Upper lobe of right lung (tissue), 1 donor: Measurements from ENCODE around the gene THAP3. TPM values are rescaled to one million over a fixed set of nuclear protein-coding genes. Genes with fewer than 3 reads are reported as not detected.

Experiments
- ATAC-seq: fragments of 200-7000 bp; cut with Tn5 transposase; one replicate; pipeline ENCODE4 v1.9.1; 2020; ENCODE audit warnings: mild to moderate bottlenecking, moderate library complexity
- DNase-seq: peaks from one replicate; pipeline ENCODE4 v3.0.0-alpha.2; 2020
- H3K27ac ChIP-seq: fragments of 200-600 bp; one replicate; pipeline ENCODE4 v1.8.0; 2022
- H3K27me3 ChIP-seq: fragments of 200-600 bp; one replicate; pipeline ENCODE4 v1.8.0; 2022; ENCODE audit warnings: mild to moderate bottlenecking
- H3K36me3 ChIP-seq: fragments of 200-600 bp; one replicate; pipeline ENCODE4 v1.8.0; 2022
- H3K4me1 ChIP-seq: fragments of 200-600 bp; one replicate; pipeline ENCODE4 v1.8.0; 2022
- H3K4me3 ChIP-seq: fragments of 200-600 bp; one replicate; pipeline ENCODE4 v1.8.0; 2022; ENCODE audit warnings: mild to moderate bottlenecking
- H3K9me3 ChIP-seq: fragments of 200-600 bp; one replicate; pipeline ENCODE4 v1.8.0; 2022
- intact Hi-C: fragments of 100-400 bp; cut with DNase I; formaldehyde crosslinking; loops from one replicate; pipeline ENCODE4 v1.11.0; 2022
- total RNA-seq: library from RNA; stranded (reverse); fragmentation: NEBNext Ultra II Directional; extraction: Animal tissue kit (Norgen Biotek cat#: 25700); gene quantifications from one replicate; pipeline ENCODE4 v1.2.1, GENCODE V29; 2021
- TF ChIP-seq, protein P1 (sequence below): fragments of 200-600 bp; IDR thresholded peaks from one replicate; pipeline ENCODE4 v1.8.0; 2022; ENCODE audit warnings: antibody characterized with exemption
- donor health status: DM: no; HTN: yes; CAD: no; lungs with severe emphysema.

THAP3 gene
- total RNA-seq, 1 donor from 2014 or later = 15.3 TPM

DNA sequence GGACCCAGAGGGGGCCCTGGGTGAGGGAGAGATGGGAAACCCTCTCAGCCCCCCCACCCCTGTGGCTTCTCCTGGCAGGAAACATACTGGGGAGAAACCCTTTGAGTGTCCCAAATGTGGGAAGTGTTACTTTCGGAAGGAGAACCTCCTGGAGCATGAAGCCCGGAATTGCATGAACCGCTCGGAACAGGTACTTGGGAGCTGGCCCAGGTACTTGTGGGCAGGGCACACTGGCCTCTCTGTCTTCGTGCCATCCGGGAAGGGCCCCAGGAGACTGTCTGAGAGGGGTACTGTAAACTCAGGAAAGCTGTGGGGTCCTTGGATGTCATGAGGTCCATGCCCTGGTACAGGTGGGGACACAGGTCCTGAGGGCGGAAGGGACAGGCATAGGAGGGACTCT lies 38.8 kb upstream of the THAP3 start:
- H3K27ac ChIP-seq = no peak overlapping the region
- no peak for ATAC-seq

DNA sequence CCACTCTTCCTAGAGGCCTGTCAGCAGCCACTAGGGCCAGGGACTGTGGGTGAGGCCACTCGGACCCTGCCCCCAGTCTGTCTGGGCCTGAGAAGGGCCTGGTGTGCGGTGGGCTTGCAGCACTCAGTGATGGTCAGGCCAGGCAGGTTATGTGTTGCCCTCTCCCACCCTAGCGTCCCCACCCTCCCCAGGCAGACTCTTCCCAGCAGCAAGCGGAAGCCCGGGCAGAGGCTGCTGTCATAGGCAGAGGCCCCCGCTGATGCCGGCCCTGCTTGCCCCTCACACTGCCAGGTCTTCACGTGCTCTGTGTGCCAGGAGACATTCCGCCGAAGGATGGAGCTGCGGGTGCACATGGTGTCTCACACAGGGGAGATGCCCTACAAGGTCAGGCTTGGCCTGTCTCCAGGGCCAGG lies 38.3 kb upstream of the THAP3 start:
- no peak for DNase-seq
- Histone ChIP-seq H3K27me3 (no peaks in the 10 kb centered on the region), H3K4me3 (no peak overlapping the region), H3K27ac (no peak overlapping the region), H3K4me1 (peaks cover 26% of the 10 kb centered on the region), H3K36me3 (peaks cover 36% of the 10 kb centered on the region), H3K9me3 (no peaks in the 10 kb centered on the region)
- no peak for ATAC-seq
- TF ChIP-seq, protein P1, sequence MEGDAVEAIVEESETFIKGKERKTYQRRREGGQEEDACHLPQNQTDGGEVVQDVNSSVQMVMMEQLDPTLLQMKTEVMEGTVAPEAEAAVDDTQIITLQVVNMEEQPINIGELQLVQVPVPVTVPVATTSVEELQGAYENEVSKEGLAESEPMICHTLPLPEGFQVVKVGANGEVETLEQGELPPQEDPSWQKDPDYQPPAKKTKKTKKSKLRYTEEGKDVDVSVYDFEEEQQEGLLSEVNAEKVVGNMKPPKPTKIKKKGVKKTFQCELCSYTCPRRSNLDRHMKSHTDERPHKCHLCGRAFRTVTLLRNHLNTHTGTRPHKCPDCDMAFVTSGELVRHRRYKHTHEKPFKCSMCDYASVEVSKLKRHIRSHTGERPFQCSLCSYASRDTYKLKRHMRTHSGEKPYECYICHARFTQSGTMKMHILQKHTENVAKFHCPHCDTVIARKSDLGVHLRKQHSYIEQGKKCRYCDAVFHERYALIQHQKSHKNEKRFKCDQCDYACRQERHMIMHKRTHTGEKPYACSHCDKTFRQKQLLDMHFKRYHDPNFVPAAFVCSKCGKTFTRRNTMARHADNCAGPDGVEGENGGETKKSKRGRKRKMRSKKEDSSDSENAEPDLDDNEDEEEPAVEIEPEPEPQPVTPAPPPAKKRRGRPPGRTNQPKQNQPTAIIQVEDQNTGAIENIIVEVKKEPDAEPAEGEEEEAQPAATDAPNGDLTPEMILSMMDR = no peak
- intact Hi-C loops = no loop called here

More for the DNA sequence above, 38.8 kb upstream of the THAP3 start:
- no peaks in the 10 kb centered on the region for H3K9me3 ChIP-seq
- peaks cover 32% of the 10 kb centered on the region for H3K4me1 ChIP-seq
- no peak for DNase-seq
- no peak overlapping the region for H3K4me3 ChIP-seq
- TF ChIP-seq, protein P1 = no peak
- H3K27me3 ChIP-seq = no peaks in the 10 kb centered on the region
- intact Hi-C loops = no loop called here
- peaks cover 36% of the 10 kb centered on the region for H3K36me3 ChIP-seq

DNA sequence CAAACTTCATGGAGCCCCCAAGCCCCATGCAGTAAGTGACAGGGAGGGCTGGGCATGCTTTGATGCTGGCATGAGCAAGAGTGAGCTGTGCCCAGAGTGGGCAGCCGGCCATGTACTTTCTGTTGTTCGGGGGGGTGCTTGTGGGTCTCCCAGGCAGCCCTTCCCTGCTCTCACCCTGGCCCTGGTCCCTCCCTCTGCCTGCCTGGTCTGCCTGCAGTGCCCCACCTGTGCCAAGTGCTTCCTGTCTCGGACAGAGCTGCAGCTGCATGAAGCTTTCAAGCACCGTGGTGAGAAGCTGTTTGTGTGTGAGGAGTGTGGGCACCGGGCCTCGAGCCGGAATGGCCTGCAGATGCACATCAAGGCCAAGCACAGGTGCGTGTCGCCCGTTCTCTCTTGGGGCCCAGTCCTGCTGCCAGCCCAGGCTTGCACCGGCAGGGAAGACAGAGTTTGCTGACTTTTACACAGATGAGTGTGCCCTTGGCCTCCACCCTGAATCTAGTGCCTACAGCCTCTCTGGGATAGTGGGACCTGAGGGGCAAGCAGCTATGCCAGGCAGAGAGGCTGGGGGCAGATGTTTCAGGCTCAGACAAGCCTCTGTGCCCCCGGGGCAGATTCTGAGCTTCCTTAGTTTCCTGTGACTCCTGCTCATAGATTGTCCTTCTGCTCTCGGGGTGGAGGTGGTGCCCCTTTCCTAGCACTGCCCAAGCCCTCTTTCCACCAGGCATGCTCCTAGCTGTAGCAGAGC lies 37.2 kb upstream of the THAP3 start:
- Histone ChIP-seq H3K27ac (peak overlapping the region; percentile 17), H3K27me3 (no peaks in the 10 kb centered on the region), H3K4me1 (peaks cover 16% of the 10 kb centered on the region), H3K36me3 (peaks cover 41% of the 10 kb centered on the region), H3K4me3 (no peak overlapping the region), H3K9me3 (no peaks in the 10 kb centered on the region)
- TF ChIP-seq, protein P1 = no peak
- intact Hi-C loops = no loop called here
- peak; percentile 50 for ATAC-seq
- peak; percentile 72 for DNase-seq

DNA sequence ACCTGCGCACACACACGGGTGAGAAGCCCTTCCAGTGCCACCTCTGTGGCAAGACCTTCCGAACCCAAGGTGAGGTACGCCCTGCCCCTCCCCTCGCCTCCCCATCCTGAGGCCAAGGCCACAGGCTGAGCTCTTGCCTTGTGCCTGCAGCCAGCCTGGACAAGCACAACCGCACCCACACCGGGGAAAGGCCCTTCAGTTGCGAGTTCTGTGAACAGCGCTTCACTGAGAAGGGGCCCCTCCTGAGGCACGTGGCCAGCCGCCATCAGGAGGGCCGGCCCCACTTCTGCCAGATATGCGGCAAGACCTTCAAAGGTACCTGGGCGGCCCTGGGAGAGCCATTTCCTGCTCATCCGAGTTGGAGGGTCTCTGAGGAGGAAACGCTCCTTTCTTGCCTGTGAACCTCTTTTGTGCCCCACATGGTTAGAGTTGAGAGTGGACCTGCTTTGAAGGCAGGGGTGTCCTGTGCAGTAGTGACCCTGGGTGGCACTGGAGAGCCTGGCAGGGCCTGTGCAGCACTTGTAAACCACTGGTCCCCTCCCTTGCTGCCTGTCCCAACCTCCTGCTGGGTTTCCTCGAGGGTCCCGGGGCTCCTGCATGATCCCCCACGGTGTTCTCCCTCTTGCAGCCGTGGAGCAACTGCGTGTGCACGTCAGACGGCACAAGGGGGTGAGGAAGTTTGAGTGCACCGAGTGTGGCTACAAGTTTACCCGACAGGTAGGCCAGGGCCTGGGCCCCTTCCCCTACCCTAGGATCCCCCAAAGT lies 36.4 kb upstream of the THAP3 start:
- TF ChIP-seq, protein P1 = no peak
- peaks cover 12% of the 10 kb centered on the region for H3K4me1 ChIP-seq
- no peaks in the 10 kb centered on the region for H3K27me3 ChIP-seq
- DNase-seq (peak; percentile 86), ATAC-seq (peak; percentile 69)
- H3K9me3 ChIP-seq = no peaks in the 10 kb centered on the region
- H3K36me3 ChIP-seq = peaks cover 50% of the 10 kb centered on the region
- intact Hi-C loops = no loop called here
- H3K4me3 ChIP-seq = no peak overlapping the region
- peak overlapping the region; percentile 17 for H3K27ac ChIP-seq

DNA sequence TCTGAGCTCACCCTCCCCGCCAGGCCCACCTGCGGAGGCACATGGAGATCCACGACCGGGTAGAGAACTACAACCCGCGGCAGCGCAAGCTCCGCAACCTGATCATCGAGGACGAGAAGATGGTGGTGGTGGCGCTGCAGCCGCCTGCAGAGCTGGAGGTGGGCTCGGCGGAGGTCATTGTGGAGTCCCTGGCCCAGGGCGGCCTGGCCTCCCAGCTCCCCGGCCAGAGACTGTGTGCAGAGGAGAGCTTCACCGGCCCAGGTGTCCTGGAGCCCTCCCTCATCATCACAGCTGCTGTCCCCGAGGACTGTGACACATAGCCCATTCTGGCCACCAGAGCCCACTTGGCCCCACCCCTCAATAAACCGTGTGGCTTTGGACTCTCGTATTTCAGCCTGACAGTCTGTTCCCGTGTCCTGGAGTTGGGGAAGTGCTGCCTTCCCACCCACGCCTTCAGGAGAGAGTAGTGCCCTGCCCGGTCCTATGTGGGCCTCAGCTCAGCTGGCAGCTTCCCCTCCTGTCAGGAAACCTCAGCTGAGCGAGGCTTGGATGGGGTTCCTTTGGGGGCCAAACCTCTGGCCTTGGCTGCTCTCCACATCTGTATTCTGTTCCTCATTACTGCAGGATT lies 35.7 kb upstream of the THAP3 start:
- Histone ChIP-seq H3K4me3 (no peak overlapping the region), H3K27ac (no peak overlapping the region), H3K4me1 (peaks cover 12% of the 10 kb centered on the region), H3K27me3 (no peaks in the 10 kb centered on the region), H3K36me3 (peaks cover 57% of the 10 kb centered on the region), H3K9me3 (no peaks in the 10 kb centered on the region)
- intact Hi-C loops = no loop called here
- ATAC-seq (peak; percentile 64), DNase-seq (peak; percentile 74)
- TF ChIP-seq, protein P1 = no peak
